H1 (cell line): ENCODE results near the gene LMO4. TPM values are rescaled to one million over a fixed set of nuclear protein-coding genes. Genes with fewer than 3 reads are reported as not detected.

Source experiments
- CTCF ChIA-PET: fragments of 300-600 bp; sonication (Branson Sonifier 250); formaldehyde crosslinking; loops from one replicate; lab custom pipeline; 2021; ENCODE audit not compliant: partially characterized antibody; lab: Charles Lee
- POLR2A ChIA-PET: fragments of 300-600 bp; sonication (Branson Sonifier 250); formaldehyde crosslinking; loops from one replicate; lab custom pipeline; 2021; ENCODE audit warnings: inconsistent platforms; ENCODE audit not compliant: partially characterized antibody; lab: Charles Lee
- DNase-seq, 2 experiments: peaks; one replicate each; pipeline versions ENCODE4 v3.0.0 to v3.0.0-alpha.2; 2010 to 2022; ENCODE audit warnings: low spot score in 2 of 2, low read depth in 1 of 2, mixed read lengths in 1 of 2
- FAIRE-seq: peaks from 2 replicates; lab custom pipeline; 2011; peaks lifted over from hg19 to GRCh38; lab: Jason Lieb, UNC
- H2AFZ ChIP-seq: 2 replicates; pipeline ENCODE4 v1.8.1; 2012; ENCODE audit warnings: low read length, inconsistent platforms
- H2AK5ac ChIP-seq: 2 replicates; pipeline ENCODE4 v1.6.1; 2013; ENCODE audit warnings: low read depth, low read length
- H2BK120ac ChIP-seq: replicated peaks from 2 replicates; pipeline ENCODE3; 2013; ENCODE audit warnings: low read depth, low read length, inconsistent platforms
- H2BK12ac ChIP-seq: 2 replicates; pipeline ENCODE4 v1.6.1; 2013; ENCODE audit warnings: low read depth, low read length
- H2BK15ac ChIP-seq: 2 replicates; pipeline ENCODE4 v1.6.1; 2013; ENCODE audit warnings: low read length
- H2BK20ac ChIP-seq: 2 replicates; pipeline ENCODE4 v1.6.1; 2013; ENCODE audit warnings: low read length
- H2BK5ac ChIP-seq: 2 replicates; pipeline ENCODE4 v1.6.1; 2013; ENCODE audit warnings: low read depth, low read length
- H3K14ac ChIP-seq: 2 replicates; pipeline ENCODE4 v1.6.1; 2013; ENCODE audit warnings: inconsistent platforms; ENCODE audit not compliant: insufficient read length
- H3K18ac ChIP-seq: 2 replicates; pipeline ENCODE4 v1.6.1; 2013; ENCODE audit warnings: low read length; ENCODE audit errors: extremely low read depth
- H3K23ac ChIP-seq: 2 replicates; pipeline ENCODE4 v1.6.1; 2013; ENCODE audit warnings: inconsistent platforms; ENCODE audit not compliant: insufficient read length
- H3K23me2 ChIP-seq: 2 replicates; pipeline ENCODE4 v1.6.1; 2013; ENCODE audit warnings: low read depth, low read length
- H3K27ac ChIP-seq: 2 replicates; pipeline ENCODE4 v1.6.1; 2011; ENCODE audit warnings: low read depth, low read length, inconsistent platforms
- H3K27me3 ChIP-seq, 4 experiments: replicated peaks in 1 of 4; 1 replicate in 1 of 4; 2 replicates in 3 of 4; pipeline versions ENCODE4 v1.6.1 to v1.8.1; 2011 to 2013; ENCODE audit warnings: low read length in 3 of 4, mild to moderate bottlenecking in 3 of 4, inconsistent platforms in 2 of 4, mixed read lengths in 2 of 4, moderate library complexity in 1 of 4; ENCODE audit not compliant: control insufficient read depth in 3 of 4, insufficient read depth in 3 of 4; ENCODE audit errors: extremely low read depth in 1 of 4
- H3K36me3 ChIP-seq, 4 experiments: 2 replicates each; pipeline versions ENCODE4 v1.6.1 to v1.8.1; 2011 to 2013; ENCODE audit warnings: mild to moderate bottlenecking in 4 of 4, low read length in 3 of 4, moderate library complexity in 2 of 4, control low read depth in 1 of 4, inconsistent platforms in 1 of 4; ENCODE audit not compliant: insufficient read depth in 4 of 4, control insufficient read depth in 2 of 4
- H3K4ac ChIP-seq: replicated peaks from 2 replicates; pipeline ENCODE3; 2013; ENCODE audit warnings: low read length, low read depth, mixed read lengths, inconsistent platforms; ENCODE audit not compliant: insufficient read length
- H3K4me1 ChIP-seq, 4 experiments: replicated peaks in 1 of 4; 1 replicate in 1 of 4; 2 replicates in 3 of 4; pipeline versions ENCODE4 v1.6.1 to v1.8.1; 2011 to 2013; ENCODE audit warnings: low read length in 3 of 4, inconsistent platforms in 2 of 4, mixed read lengths in 1 of 4; ENCODE audit not compliant: insufficient read depth in 4 of 4, control insufficient read depth in 3 of 4
- H3K4me2 ChIP-seq, 2 experiments: 2 replicates each; pipeline versions ENCODE4 v1.6.1 to v1.8.1; 2011 to 2013; ENCODE audit warnings: low read depth in 2 of 2, low read length in 2 of 2, control low read depth in 1 of 2, inconsistent platforms in 1 of 2, mild to moderate bottlenecking in 1 of 2; ENCODE audit not compliant: insufficient read depth in 1 of 2
- H3K4me3 ChIP-seq, 4 experiments: fragments of 200-600, 300-600 bp in 1 of 4; sonication (generic), shearing (Covaris generic), sonication (Bioruptor Twin) in 1 of 4; 2 replicates each; pipeline versions ENCODE4 v1.5.1 to v1.8.1; 2011 to 2016; ENCODE audit warnings: low read length in 4 of 4, low read depth in 3 of 4, control low read depth in 2 of 4, inconsistent platforms in 2 of 4, mild to moderate bottlenecking in 2 of 4, mixed read lengths in 1 of 4, moderate library complexity in 1 of 4; ENCODE audit not compliant: insufficient read depth in 2 of 4; ENCODE audit errors: extremely low read depth in 1 of 4
- H3K56ac ChIP-seq: replicated peaks from 2 replicates; pipeline ENCODE3; 2013; ENCODE audit warnings: low read depth, mild to moderate bottlenecking, mixed read lengths, low read length, inconsistent platforms; ENCODE audit not compliant: insufficient read length
- H3K79me1 ChIP-seq: 2 replicates; pipeline ENCODE4 v1.6.1; 2013; ENCODE audit warnings: low read depth, low read length, control low read depth
- H3K79me2 ChIP-seq, 2 experiments: 2 replicates each; pipeline versions ENCODE4 v1.6.1 to v1.8.1; 2012 to 2013; ENCODE audit warnings: low read length in 2 of 2, mild to moderate bottlenecking in 2 of 2, inconsistent platforms in 1 of 2; ENCODE audit not compliant: insufficient read depth in 2 of 2, control insufficient read depth in 1 of 2
- H3K9ac ChIP-seq, 4 experiments: replicated peaks in 1 of 4; 1 replicate in 1 of 4; 2 replicates in 3 of 4; pipeline versions ENCODE4 v1.6.1 to v1.8.1; 2011 to 2013; ENCODE audit warnings: low read depth in 3 of 4, low read length in 3 of 4, control low read depth in 2 of 4, mild to moderate bottlenecking in 2 of 4, moderate library complexity in 2 of 4, inconsistent platforms in 1 of 4; ENCODE audit errors: extremely low read depth in 1 of 4
- H3K9me3 ChIP-seq, 2 experiments: 2 replicates each; pipeline versions ENCODE4 v1.6.1 to v1.8.1; 2012 to 2013; ENCODE audit warnings: mild to moderate bottlenecking in 2 of 2, moderate library complexity in 2 of 2, control low read depth in 1 of 2, inconsistent platforms in 1 of 2, low read depth in 1 of 2, low read length in 1 of 2, mixed read lengths in 1 of 2; ENCODE audit not compliant: insufficient read depth in 2 of 2
- H4K20me1 ChIP-seq, 2 experiments: replicated peaks in 1 of 2; 2 replicates each; pipeline versions ENCODE3 to v1.8.1; 2011 to 2013; ENCODE audit warnings: inconsistent platforms in 2 of 2, low read length in 2 of 2, mild to moderate bottlenecking in 1 of 2; ENCODE audit not compliant: insufficient read depth in 2 of 2, control insufficient read depth in 1 of 2
- H4K5ac ChIP-seq: 2 replicates; pipeline ENCODE4 v1.6.1; 2013; ENCODE audit warnings: low read length, low read depth, mixed read lengths, inconsistent platforms; ENCODE audit not compliant: insufficient read length
- H4K8ac ChIP-seq: 2 replicates; pipeline ENCODE4 v1.8.0; 2013; ENCODE audit warnings: mild to moderate bottlenecking, moderate library complexity, low read length, inconsistent platforms; ENCODE audit not compliant: insufficient read depth; ENCODE audit errors: extremely low read depth
- H4K91ac ChIP-seq: replicated peaks from 2 replicates; pipeline ENCODE3; 2013; ENCODE audit warnings: low read length, mixed read lengths, inconsistent platforms; ENCODE audit not compliant: insufficient read length
- CHD1 ChIP-seq: IDR thresholded peaks from 2 replicates; pipeline ENCODE4 v1.6.1; 2012; ENCODE audit warnings: low read depth, low read length, improper control_type of control experiment
- E2F6 ChIP-seq: IDR thresholded peaks from 2 replicates; pipeline ENCODE4 v1.6.1; 2012; ENCODE audit warnings: inconsistent platforms
- EGR1 ChIP-seq: IDR thresholded peaks from 2 replicates; pipeline ENCODE4 v1.6.1; 2011; ENCODE audit warnings: low read depth, low read length, borderline replicate concordance
- POLR2A ChIP-seq, 2 experiments: IDR thresholded peaks; 1 replicate in 1 of 2; 2 replicates in 1 of 2; pipeline ENCODE4 v1.6.1; 2011; ENCODE audit warnings: low read depth in 2 of 2, low read length in 2 of 2, mild to moderate bottlenecking in 2 of 2; ENCODE audit errors: control extremely low read depth in 1 of 2
- POLR2AphosphoS5 ChIP-seq: IDR thresholded peaks from 2 replicates; pipeline ENCODE4 v1.6.1; 2011; ENCODE audit warnings: low read depth, low read length
- SIX5 ChIP-seq: IDR thresholded peaks from 2 replicates; pipeline ENCODE4 v1.6.1; 2011; ENCODE audit warnings: mild to moderate bottlenecking, low read depth, low read length
- SP4 ChIP-seq: IDR thresholded peaks from 2 replicates; pipeline ENCODE4 v1.6.1; 2012; ENCODE audit warnings: low read length, inconsistent platforms
- WGBS, 2 experiments: shearing (Covaris generic) in 1 of 2; methylation state at CpG; one replicate each; pipeline versions ENCODE4 v1.1.6 to v1.1.7; 2013 to 2015; ENCODE audit warnings: low lambda C conversion rate in 2 of 2, mixed read lengths in 2 of 2, inconsistent platforms in 1 of 2, low coverage in 1 of 2, missing lambda C conversion rate in 1 of 2; ENCODE audit not compliant: insufficient replicate concordance in 2 of 2, insufficient coverage in 1 of 2, insufficient read length in 1 of 2; ENCODE audit errors: extremely low coverage in 1 of 2, missing lambda C conversion rate in 1 of 2; 5-methylcytosine and 5-hydroxymethylcytosine counted together
- long read RNA-seq, 2 experiments: library from RNA in 1 of 2; library from capped mRNA in 1 of 2; stranded (forward); transcript quantifications; one replicate each; pipeline ENCODE4 v2.0.0, GENCODE V29; 2021; ENCODE audit warnings: inconsistent platforms in 1 of 2
- polyA minus RNA-seq, 3 experiments: library from RNA; depleted of rRNA, polyadenylated mRNA; stranded (reverse); fragments of >200 nt; gene quantifications; 1 replicate in 2 of 3; 2 replicates in 1 of 3; pipeline ENCODE4 v1.2.3, GENCODE V29; 2011
- polyA plus RNA-seq, 7 experiments: library from polyadenylated mRNA; depleted of rRNA in 3 of 7; stranded (reverse) in 5 of 7; unstranded in 2 of 7; fragments of >200 nt in 5 of 7; fragments of 200-250 nt in 2 of 7; gene quantifications; 1 replicate in 5 of 7; 2 replicates in 1 of 7; 4 replicates in 1 of 7; pipeline versions ENCODE4 v1.2.1 to v1.2.3, GENCODE V29; 2011 to 2013; ENCODE audit warnings: missing spikeins in 2 of 7, mixed read lengths in 2 of 7
- total RNA-seq: library from RNA; stranded (reverse); fragmentation: NEBNext Ultra II Directional; extraction: Animal tissue kit (Norgen Biotek cat#: 25700); gene quantifications from 2 replicates; pipeline ENCODE4 v1.2.1, GENCODE V29; 2021

Gene LMO4, protein sequence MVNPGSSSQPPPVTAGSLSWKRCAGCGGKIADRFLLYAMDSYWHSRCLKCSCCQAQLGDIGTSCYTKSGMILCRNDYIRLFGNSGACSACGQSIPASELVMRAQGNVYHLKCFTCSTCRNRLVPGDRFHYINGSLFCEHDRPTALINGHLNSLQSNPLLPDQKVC
- total RNA-seq (65.6 and 71.7 TPM in 2 replicates), polyA plus RNA-seq (2011; rRNA removed) (77.6 and 98.7 TPM in 2 replicates), polyA minus RNA-seq (2011; rRNA and poly(A)+ RNA removed) (56.3 and 60.4 TPM in 2 replicates)
- 84.3 TPM for polyA plus RNA-seq (2011; cell fraction: cytosol; rRNA removed)
- 79.1 TPM for polyA plus RNA-seq (2011; cell fraction: nucleus; rRNA removed)
- polyA plus RNA-seq (2012, experiment 1 of 2), result 61.4 to 75.2 TPM (median 67.8 TPM) in 4 replicates
- polyA plus RNA-seq (2012, experiment 2 of 2), result 77.0 TPM
- polyA plus RNA-seq (2013, experiment 1 of 2), result 61.1 TPM
- 65.8 TPM for polyA plus RNA-seq (2013, experiment 2 of 2)
- 35.3 TPM for polyA minus RNA-seq (2011; cell fraction: cytosol; rRNA and poly(A)+ RNA removed)
- 35.5 TPM for polyA minus RNA-seq (2011; cell fraction: nucleus; rRNA and poly(A)+ RNA removed)
- long read RNA-seq, experiment 1, full-length matches to known transcripts, result 53 of 117 reads
- long read RNA-seq, experiment 1, partial matches to known transcripts, result 51 of 117 reads
- long read RNA-seq, experiment 1, other reads (novel, unspliced or antisense), result 13 of 117 reads
- long read RNA-seq, experiment 2, full-length matches to known transcripts, result 8 of 26 reads
- long read RNA-seq, experiment 2, partial matches to known transcripts, result 1 of 26 reads
- long read RNA-seq, experiment 2, other reads (novel, unspliced or antisense), result 17 of 26 reads

DNA sequence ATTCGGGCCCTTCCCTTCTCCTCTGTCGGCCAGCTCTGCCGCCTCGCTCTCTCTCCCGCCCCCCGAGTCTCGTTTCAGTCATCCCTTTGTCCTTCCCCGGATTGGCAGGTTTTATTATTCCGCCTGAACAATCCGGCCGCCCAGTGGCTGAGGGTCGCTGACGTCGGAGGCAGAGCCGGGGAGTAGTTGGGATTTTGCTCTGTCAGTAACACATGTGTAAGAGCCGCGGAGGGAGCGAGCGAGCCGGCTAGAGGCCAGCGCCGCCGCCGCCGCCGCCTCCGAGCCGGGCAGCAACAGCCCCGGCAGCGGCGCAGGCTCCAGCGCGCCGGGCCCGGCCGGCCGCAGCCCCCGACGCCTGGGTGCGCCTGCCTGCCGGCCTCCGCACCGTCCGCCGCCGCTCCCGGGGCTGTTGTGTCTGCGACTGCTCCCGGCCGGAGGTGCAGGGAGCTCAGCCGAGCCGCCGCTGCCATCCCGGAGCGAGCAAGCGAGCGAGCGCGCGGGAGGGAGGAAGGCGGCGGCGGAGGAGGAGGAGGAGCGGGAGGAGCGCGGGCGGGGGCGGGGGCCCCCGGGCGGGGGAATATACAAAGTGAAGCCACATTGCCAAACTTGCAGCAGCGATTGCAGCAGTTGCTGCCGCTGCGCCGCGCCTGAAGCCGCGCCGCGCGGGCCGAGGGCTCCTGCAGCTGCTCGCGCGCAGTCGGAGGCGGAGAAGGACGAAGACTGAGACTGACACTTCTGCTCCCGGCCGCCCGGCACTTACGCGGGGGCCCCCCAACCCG lies at the start of gene LMO4:
LMO4 (plus strand) TSS at position 609 of the 779 bp plus-strand sequence. CDS start 3,136 bp downstream, outside the sequence.
- peak within 1 kb of the TSS; percentile 74 for H4K8ac ChIP-seq
- peak within 1 kb of the TSS; percentile 38 for H4K5ac ChIP-seq
- H4K20me1 ChIP-seq, result peaks cover 7 to 8% of the 10 kb centered on the region in 2 experiments
- ChIA-PET POLR2A (interaction anchor here (0.6 to 13.4 kb wide), 17 partner anchors 11 to 691 kb away, joined by 3 to 184 read pairs (median 3); no protein-coding TSS in a partner anchor), CTCF (interaction anchor here (0.9 to 2.0 kb wide), 5 partner anchors 11 to 123 kb away, joined by 3 to 11 read pairs (median 3); no protein-coding TSS in a partner anchor)
- H3K79me1 ChIP-seq, result peaks cover 3% of the 10 kb centered on the region; the same call in 1 of the 2 replicates
- H2BK5ac ChIP-seq, result peak within 1 kb of the TSS; percentile 21; the same call in 1 of the 2 replicates
- peak within 1 kb of the TSS; percentile 1 for H4K91ac ChIP-seq
- H3K14ac ChIP-seq, result no peak within 1 kb of the TSS
- H2BK120ac ChIP-seq, result no peak within 1 kb of the TSS
- H3K27me3 ChIP-seq, result no peaks in the 10 kb centered on the region
- H3K9ac ChIP-seq, result peak within 1 kb of the TSS; percentile 49 to 95 (median 57)
- H2AFZ ChIP-seq, result peak within 1 kb of the TSS; percentile 95
- 0 out of 2 replicates have a peak within 1 kb of the TSS, but pooled peaks have one; percentile 47 for H3K27ac ChIP-seq
- no peak within 1 kb of the TSS for H2BK15ac ChIP-seq
- H3K4me1 ChIP-seq, result peaks cover 2 to 16% (median 11%) of the 10 kb centered on the region in 4 experiments; a peak in 5 of 7 replicates
- H3K79me2 ChIP-seq, result peaks cover 0 to 30% of the 10 kb centered on the region in 2 experiments; a peak in 2 of 4 replicates
- FAIRE-seq (peak; percentile 68), DNase-seq (peak; percentile 86 to 91)
- H3K23me2 ChIP-seq, result peaks cover 11% of the 10 kb centered on the region
- peaks cover 0 to 13% (median 3%) of the 10 kb centered on the region in 4 experiments; a peak in 2 of 8 replicates for H3K36me3 ChIP-seq
- H3K4me3 ChIP-seq, result peak within 1 kb of the TSS; percentile 69 to 82 (median 75)
- H3K9me3 ChIP-seq, result no peaks in the 10 kb centered on the region
- peak within 1 kb of the TSS; percentile 32 for H3K56ac ChIP-seq
- H2BK12ac ChIP-seq, result no peak within 1 kb of the TSS
- H3K23ac ChIP-seq, result no peak within 1 kb of the TSS
- 0% methylated on average over 39 of the region's 93 CpGs; no CpG with 5 or more reads in 1 of the 2 experiments for WGBS, 2 experiments
- peak within 1 kb of the TSS; percentile 88 to 91 for H3K4me2 ChIP-seq
- H3K18ac ChIP-seq, result no peak within 1 kb of the TSS
- H2BK20ac ChIP-seq, result no peak within 1 kb of the TSS
- H3K4ac ChIP-seq, result no peak within 1 kb of the TSS
- H2AK5ac ChIP-seq, result no peak within 1 kb of the TSS
- no peak for TF ChIP-seq SIX5
- TF ChIP-seq POLR2AphosphoS5, result peak; percentile 51
- TF ChIP-seq CHD1, result peak; percentile 22; the same call in 1 of the 2 replicates
- peak; percentile 40; the same call in 1 of the 2 replicates for TF ChIP-seq SP4
- TF ChIP-seq EGR1, result peak; percentile 35; the same call in 1 of the 2 replicates
- TF ChIP-seq E2F6, result no peak
- peak; percentile 64 to 77 for TF ChIP-seq POLR2A (IDR thresholded peaks at IDR 0.05; ENCODE audit: control extremely low read depth in 1 of 2, low read depth in 2 of 2, low read length in 2 of 2)
